Measurements from ENCODE around the gene STAT5B.
"Not testable (repeated sequence)": the region's sequence is repeated elsewhere in the genome, so short reads cannot be mapped to it uniquely, and the experiment has no call there.

STAT5B gene

GRCh38 chr17:42248351-42249179 lies 27.6 kb downstream of the STAT5B start:
- DNase-seq: peak; percentile 70
- Mint-ChIP-seq H3K4me1 (ENCODE audit: low read depth) (peaks cover 75% of the 10 kb centered on the region), H3K9me3 (no peaks in the 10 kb centered on the region), H3K27me3 (no peaks in the 10 kb centered on the region), H3K36me3 (ENCODE audit: low read depth) (peaks cover 19% of the 10 kb centered on the region), H3K4me3 (peak overlapping the region; percentile 77), H3K27ac (peak overlapping the region; percentile 96)

GRCh38 chr17:42247734-42248133 lies 28.5 kb downstream of the STAT5B start:
- Mint-ChIP-seq H3K36me3 (ENCODE audit: low read depth) (peaks cover 18% of the 10 kb centered on the region), H3K27ac (peak overlapping the region; percentile 96), H3K9me3 (no peaks in the 10 kb centered on the region), H3K4me1 (ENCODE audit: low read depth) (peaks cover 70% of the 10 kb centered on the region), H3K4me3 (peak overlapping the region; percentile 51), H3K27me3 (no peaks in the 10 kb centered on the region)
- DNase-seq: no peak

GRCh38 chr17:42246515-42246914 lies 29.7 kb downstream of the STAT5B start:
- no peaks in the 10 kb centered on the region for H3K27me3 Mint-ChIP-seq
- H3K4me3 Mint-ChIP-seq: peak overlapping the region; percentile 61
- peaks cover 71% of the 10 kb centered on the region for H3K4me1 Mint-ChIP-seq (ENCODE audit: low read depth)
- DNase-seq: no peak
- H3K9me3 Mint-ChIP-seq: no peaks in the 10 kb centered on the region
- peaks cover 16% of the 10 kb centered on the region for H3K36me3 Mint-ChIP-seq (ENCODE audit: low read depth)
- H3K27ac Mint-ChIP-seq: peak overlapping the region; percentile 96

GRCh38 chr17:42245183-42245582 lies 31.0 kb downstream of the STAT5B start:
- H3K4me3 Mint-ChIP-seq, H3K27me3 Mint-ChIP-seq, H3K9me3 Mint-ChIP-seq, DNase-seq, H3K27ac Mint-ChIP-seq: not testable (repeated sequence)
- Mint-ChIP-seq H3K4me1 (ENCODE audit: low read depth) (peaks cover 69% of the 10 kb centered on the region), H3K36me3 (ENCODE audit: low read depth) (peaks cover 19% of the 10 kb centered on the region)

GRCh38 chr17:42244116-42244515 lies 32.1 kb downstream of the STAT5B start:
- H3K4me3 Mint-ChIP-seq, H3K9me3 Mint-ChIP-seq, H3K27me3 Mint-ChIP-seq, H3K27ac Mint-ChIP-seq, DNase-seq: not testable (repeated sequence)
- Mint-ChIP-seq H3K36me3 (ENCODE audit: low read depth) (peaks cover 20% of the 10 kb centered on the region), H3K4me1 (ENCODE audit: low read depth) (peaks cover 62% of the 10 kb centered on the region)

- Mint-ChIP-seq H3K4me1 (ENCODE audit: low read depth) (peaks cover 58% of the 10 kb centered on the region), H3K9me3 (no peaks in the 10 kb centered on the region), H3K36me3 (ENCODE audit: low read depth) (peaks cover 18% of the 10 kb centered on the region), H3K27me3 (no peaks in the 10 kb centered on the region), H3K27ac (peak overlapping the region; percentile 61), H3K4me3 (no peak overlapping the region)
- DNase-seq: no peak
Measured at GRCh38 chr17:42243493-42243982, 32.7 kb downstream of the STAT5B start.

- Mint-ChIP-seq H3K4me1 (ENCODE audit: low read depth) (peaks cover 50% of the 10 kb centered on the region), H3K27me3 (no peaks in the 10 kb centered on the region), H3K27ac (no peak overlapping the region), H3K9me3 (no peaks in the 10 kb centered on the region), H3K4me3 (no peak overlapping the region), H3K36me3 (ENCODE audit: low read depth) (peaks cover 14% of the 10 kb centered on the region)
- no peak for DNase-seq
Measured at GRCh38 chr17:42241871-42242270, 34.3 kb downstream of the STAT5B start.

GRCh38 chr17:42240863-42241262 lies 35.3 kb downstream of the STAT5B start:
- Mint-ChIP-seq H3K36me3 (ENCODE audit: low read depth) (peaks cover 16% of the 10 kb centered on the region), H3K4me1 (ENCODE audit: low read depth) (peaks cover 48% of the 10 kb centered on the region), H3K27ac (peak overlapping the region; percentile 37)
- H3K9me3 Mint-ChIP-seq, H3K27me3 Mint-ChIP-seq, DNase-seq, H3K4me3 Mint-ChIP-seq: not testable (repeated sequence)

GRCh38 chr17:42240201-42240600 lies 36.0 kb downstream of the STAT5B start:
- Mint-ChIP-seq H3K36me3 (ENCODE audit: low read depth) (peaks cover 19% of the 10 kb centered on the region), H3K27ac (no peak overlapping the region), H3K4me1 (ENCODE audit: low read depth) (peaks cover 49% of the 10 kb centered on the region), H3K4me3 (no peak overlapping the region), H3K27me3 (no peaks in the 10 kb centered on the region), H3K9me3 (no peaks in the 10 kb centered on the region)
- DNase-seq: no peak

GRCh38 chr17:42239576-42239975 lies 36.6 kb downstream of the STAT5B start:
- Mint-ChIP-seq H3K4me1 (ENCODE audit: low read depth) (peaks cover 55% of the 10 kb centered on the region), H3K36me3 (ENCODE audit: low read depth) (peaks cover 19% of the 10 kb centered on the region)
- not testable (repeated sequence) for H3K27ac Mint-ChIP-seq, H3K4me3 Mint-ChIP-seq, DNase-seq, H3K27me3 Mint-ChIP-seq, H3K9me3 Mint-ChIP-seq

- Mint-ChIP-seq H3K4me1 (ENCODE audit: low read depth) (peaks cover 51% of the 10 kb centered on the region), H3K27me3 (no peaks in the 10 kb centered on the region), H3K9me3 (no peaks in the 10 kb centered on the region), H3K36me3 (ENCODE audit: low read depth) (peaks cover 24% of the 10 kb centered on the region), H3K4me3 (no peak overlapping the region), H3K27ac (peak overlapping the region; percentile 3)
- DNase-seq: no peak
Measured at GRCh38 chr17:42236760-42237159, 39.4 kb downstream of the STAT5B start.

GRCh38 chr17:42233994-42234393 lies 42.2 kb downstream of the STAT5B start:
- Mint-ChIP-seq H3K27me3 (no peaks in the 10 kb centered on the region), H3K27ac (peak overlapping the region; percentile 44), H3K4me3 (no peak overlapping the region), H3K9me3 (no peaks in the 10 kb centered on the region), H3K36me3 (ENCODE audit: low read depth) (peaks cover 29% of the 10 kb centered on the region), H3K4me1 (ENCODE audit: low read depth) (peaks cover 47% of the 10 kb centered on the region)
- DNase-seq: no peak

- Mint-ChIP-seq H3K27me3 (no peaks in the 10 kb centered on the region), H3K4me3 (no peak overlapping the region), H3K4me1 (ENCODE audit: low read depth) (peaks cover 52% of the 10 kb centered on the region), H3K9me3 (no peaks in the 10 kb centered on the region), H3K27ac (no peak overlapping the region), H3K36me3 (ENCODE audit: low read depth) (peaks cover 37% of the 10 kb centered on the region)
- DNase-seq: no peak
Measured at GRCh38 chr17:42233156-42233555, 43.0 kb downstream of the STAT5B start.

- Mint-ChIP-seq H3K4me3 (no peak overlapping the region), H3K27ac (peak overlapping the region; percentile 77)
Measured at GRCh38 chr17:42230225-42230624, 46.0 kb downstream of the STAT5B start.

More at GRCh38 chr17:42230225-42230624, 46.0 kb downstream of the STAT5B start:
- Mint-ChIP-seq H3K36me3 (ENCODE audit: low read depth) (peaks cover 49% of the 10 kb centered on the region), H3K27me3 (no peaks in the 10 kb centered on the region), H3K9me3 (no peaks in the 10 kb centered on the region), H3K4me1 (ENCODE audit: low read depth) (peaks cover 46% of the 10 kb centered on the region)
- no peak for DNase-seq

Data from activated T-cell treated with anti-CD3 and anti-CD28 coated beads, Interleukin-2, amount 50 U/mL, for 24 hours (primary cell).